Measurements from ENCODE around the gene FAM227B. TPM values are rescaled to one million over a fixed set of nuclear protein-coding genes. Genes with fewer than 3 reads are reported as not detected.

The FAM227B gene
- total and polyA plus RNA-seq, 2 of the 13 experiments (the other 11 are each of a cell fraction or from before 2014, with no cell fraction given): 1.9 to 2.6 TPM

- TF ChIP-seq FLYWCH1 (CRISPR knock-in tag; IDR thresholded peaks at IDR 0.05) (no peak), GZF1 (CRISPR knock-in tag; IDR thresholded peaks at IDR 0.05) (peak; percentile 94), FUBP1 (CRISPR knock-in tag; IDR thresholded peaks at IDR 0.05; ENCODE audit: borderline replicate concordance) (peak; percentile 80; the same call in 1 of the 2 replicates), MXD3 (CRISPR knock-in tag; IDR thresholded peaks at IDR 0.05) (peak; percentile 97), NR2F6 (IDR thresholded peaks at IDR 0.05) (no peak), NR2F6 (CRISPR knock-in tag; IDR thresholded peaks at IDR 0.05) (peak; percentile 69), ZNF431 (CRISPR knock-in tag; IDR thresholded peaks at IDR 0.05; ENCODE audit: borderline replicate concordance, low read depth) (peak; percentile 91), AGO2 (optimal IDR thresholded peaks at IDR 0.05; ENCODE audit: low read depth, low read length) (peak; percentile 70), HBP1 (CRISPR knock-in tag; IDR thresholded peaks at IDR 0.05; ENCODE audit: low read depth) (peak; percentile 98), PBX2 (CRISPR knock-in tag; IDR thresholded peaks at IDR 0.05) (no peak), TOPORS (CRISPR knock-in tag; IDR thresholded peaks at IDR 0.05) (peak; percentile 96), ZNF549 (CRISPR knock-in tag; IDR thresholded peaks at IDR 0.05) (no peak), SNAI1 (CRISPR knock-in tag; IDR thresholded peaks at IDR 0.05; ENCODE audit: borderline replicate concordance) (peak; percentile 73; the same call in 1 of the 2 replicates), ZNF275 (CRISPR knock-in tag; IDR thresholded peaks at IDR 0.05; ENCODE audit: borderline replicate concordance) (no peak), ZNF329 (CRISPR knock-in tag; IDR thresholded peaks at IDR 0.05; ENCODE audit: low read depth) (peak; percentile 93), ZNF784 (CRISPR knock-in tag; IDR thresholded peaks at IDR 0.05; ENCODE audit: borderline replicate concordance) (peak; percentile 83), FOXA3 (CRISPR knock-in tag; IDR thresholded peaks at IDR 0.05) (peak; percentile 75), MLX (CRISPR knock-in tag; IDR thresholded peaks at IDR 0.05) (peak; percentile 82), ZNF367 (CRISPR knock-in tag; IDR thresholded peaks at IDR 0.05; ENCODE audit: borderline replicate concordance) (no peak; the same call in 1 of the 2 replicates), PCBP2 (optimal IDR thresholded peaks at IDR 0.05; ENCODE audit: low read depth, low read length, poor library complexity, severe bottlenecking) (no peak), ATM (IDR thresholded peaks at IDR 0.05; ENCODE audit: borderline replicate concordance) (no peak)
These were observed at the start of gene FAM227B, which contains the start of gene DTWD1 (continued) for GRCh38 chr15:49620658-49621368.

Measured in HepG2 (cell line).